Anterior cingulate cortex (tissue), 58 donors: Measurements from ENCODE around the gene FILIP1L.
"Not testable (repeated sequence)": the region's sequence is repeated elsewhere in the genome, so short reads cannot be mapped to it uniquely, and the experiment has no call there.

Source experiments
- DNase-seq, 58 donors: peaks; one replicate each; lab custom pipeline; 2025; lab: John Stamatoyannopoulos, UW

The FILIP1L gene

DNA sequence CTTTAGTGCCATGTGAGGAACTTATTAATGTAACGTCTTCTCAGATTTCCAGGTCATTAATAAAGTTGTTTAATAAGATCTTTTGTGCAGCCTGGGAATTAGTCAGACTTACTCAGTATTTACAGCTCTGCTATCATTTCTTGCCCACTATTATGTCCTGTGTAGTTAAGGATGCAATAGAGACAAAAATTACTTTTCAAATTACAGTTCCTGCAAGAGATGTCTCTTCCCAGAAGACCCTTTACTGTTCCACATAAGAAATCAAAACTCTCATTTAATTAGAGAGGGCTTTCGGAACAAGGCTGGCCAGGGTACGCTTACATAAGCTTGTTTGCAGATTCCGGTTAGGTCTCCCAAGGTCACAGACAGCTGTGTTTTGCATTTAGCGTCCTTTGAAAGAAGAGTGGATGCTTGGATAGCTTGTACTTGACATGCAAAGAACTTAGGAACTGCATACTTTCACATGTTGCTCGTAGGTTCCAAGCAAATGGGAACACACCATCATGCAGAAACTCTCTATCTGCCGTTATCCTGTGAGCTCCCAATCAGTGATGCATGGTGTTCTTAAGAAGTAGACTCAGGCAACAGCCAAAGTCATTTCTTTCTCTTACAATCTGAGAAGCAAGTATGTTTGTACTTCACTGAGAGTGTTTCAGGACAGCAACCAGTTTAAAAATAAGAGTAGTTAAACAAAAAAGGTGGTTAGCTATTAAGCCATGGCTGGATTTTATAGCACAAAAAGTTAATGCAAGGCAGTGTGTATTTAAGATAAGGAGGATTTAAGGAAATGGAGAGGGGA is 37.4 kb downstream of the FILIP1L start:
- no peak for DNase-seq

DNA sequence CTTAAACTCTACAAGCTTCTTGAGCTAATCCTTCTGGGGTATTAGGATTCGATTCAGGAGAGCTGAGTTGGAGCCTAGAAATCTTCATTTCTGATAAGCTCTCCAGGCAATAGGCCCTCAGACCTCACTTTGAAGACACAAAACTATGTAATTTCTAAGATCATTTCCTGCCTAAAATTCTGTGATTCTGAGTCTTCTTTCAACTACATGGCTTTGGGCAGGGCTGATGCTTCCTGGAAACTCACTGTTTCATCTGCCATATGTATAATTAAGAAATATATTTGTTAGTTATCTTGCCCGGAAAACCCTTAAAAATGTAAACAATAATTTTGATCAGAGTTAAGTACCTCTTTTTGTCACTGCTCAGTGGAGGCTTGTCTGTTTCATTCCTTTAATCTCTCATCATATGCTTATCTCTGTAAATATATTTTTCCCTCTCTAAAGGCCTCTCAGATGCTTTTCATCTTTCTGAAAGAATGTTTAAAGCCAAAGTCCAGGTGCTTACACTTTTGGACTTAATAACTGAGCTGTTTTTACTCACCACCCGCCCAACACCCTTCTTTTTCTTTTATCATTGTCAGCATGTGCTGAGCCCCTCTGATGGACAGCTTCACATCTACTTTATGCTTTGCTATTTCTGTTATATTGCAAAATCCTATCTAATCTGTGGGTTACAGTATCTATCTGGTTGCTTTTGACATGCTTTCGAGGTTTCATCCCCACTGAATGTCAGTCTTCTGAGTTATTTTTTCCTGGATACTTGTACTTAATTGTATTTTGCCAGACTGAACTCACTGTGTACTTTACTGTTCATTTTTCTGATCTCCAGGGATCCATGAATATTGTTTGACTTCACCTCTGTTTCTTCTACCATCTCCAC is 38.2 kb downstream of the FILIP1L start:
- no peak for DNase-seq

DNA sequence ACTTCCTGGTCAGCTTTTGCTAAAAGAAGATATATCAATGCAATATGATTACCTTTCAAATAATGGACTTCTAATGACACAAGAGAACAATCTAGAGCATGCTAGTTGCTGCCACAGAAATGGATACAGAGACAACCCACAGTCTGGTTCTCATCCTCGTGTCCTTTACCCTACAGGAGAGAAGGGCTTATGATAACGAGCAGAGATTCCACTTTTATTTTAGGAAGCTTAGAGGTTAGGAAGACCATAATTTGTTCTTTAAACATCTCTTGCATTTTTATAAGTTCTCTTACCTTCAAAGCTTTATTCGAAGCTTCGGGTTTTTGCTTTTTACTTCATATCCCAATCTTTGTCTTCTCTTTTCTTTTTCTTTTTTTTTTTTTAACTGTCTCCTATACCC is 39.1 kb downstream of the FILIP1L start:
- no peak for DNase-seq

DNA sequence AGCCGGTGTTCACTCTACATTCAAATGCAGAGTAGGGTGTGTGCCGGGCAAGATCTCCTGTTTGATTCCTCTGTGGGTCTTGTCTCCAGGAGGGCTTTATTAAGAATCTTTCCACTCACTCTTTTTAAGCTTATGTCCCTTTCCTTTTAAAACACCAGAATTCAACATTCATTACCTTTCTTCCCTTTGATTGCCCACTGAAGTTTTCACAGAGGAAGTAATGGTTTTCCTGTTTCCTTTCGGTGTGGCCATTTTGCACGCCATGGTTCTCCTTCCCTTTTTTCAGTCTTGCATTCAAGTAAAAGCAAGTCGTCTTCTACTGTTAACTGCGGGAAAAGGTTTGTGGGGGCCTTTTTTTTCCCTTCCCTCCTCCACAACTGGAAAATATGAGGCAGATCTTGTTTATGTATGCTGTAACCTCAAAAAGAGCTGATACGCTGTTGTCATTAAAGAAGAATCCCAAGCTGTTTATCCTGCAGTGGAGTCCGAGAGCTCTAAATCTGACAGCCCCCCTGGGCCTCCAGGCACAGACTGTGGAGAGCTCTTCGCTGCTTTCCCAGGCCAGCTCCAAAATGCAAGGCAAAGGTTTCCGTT is 40.5 kb downstream of the FILIP1L start:
- DNase-seq: peak in 2 of 58 donors; percentile 6

DNA sequence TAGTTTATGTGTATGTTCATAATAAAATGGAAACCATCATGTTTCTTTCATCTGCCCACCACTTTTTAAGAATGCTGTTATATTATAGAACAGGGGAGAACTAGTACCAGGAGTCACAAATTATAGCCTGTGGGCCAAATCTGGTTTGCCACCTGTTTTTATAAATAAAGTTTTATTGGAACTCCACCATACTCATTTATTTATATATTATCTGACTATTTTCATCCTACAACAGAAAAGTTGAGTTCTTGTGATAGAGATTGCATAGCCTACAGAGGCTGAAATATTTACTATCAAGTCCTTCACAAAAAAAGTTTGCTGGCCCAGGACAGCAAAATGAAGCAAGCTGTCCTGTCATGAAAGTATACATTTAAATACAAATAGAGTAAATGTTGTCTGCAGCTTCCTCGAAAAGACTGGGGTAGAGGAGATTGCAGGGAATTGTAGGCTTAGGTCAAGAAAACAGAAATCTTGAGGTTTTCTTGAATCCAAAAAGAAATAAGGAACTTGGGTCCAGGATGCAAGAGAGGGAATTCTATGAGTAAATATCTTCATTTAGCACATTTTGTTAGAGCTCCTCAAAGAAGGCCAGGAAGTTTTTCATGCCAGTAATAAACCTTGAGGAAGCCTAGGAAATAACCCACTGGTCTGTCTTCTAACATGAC is 41.1 kb downstream of the FILIP1L start:
- DNase-seq: no peak

DNA sequence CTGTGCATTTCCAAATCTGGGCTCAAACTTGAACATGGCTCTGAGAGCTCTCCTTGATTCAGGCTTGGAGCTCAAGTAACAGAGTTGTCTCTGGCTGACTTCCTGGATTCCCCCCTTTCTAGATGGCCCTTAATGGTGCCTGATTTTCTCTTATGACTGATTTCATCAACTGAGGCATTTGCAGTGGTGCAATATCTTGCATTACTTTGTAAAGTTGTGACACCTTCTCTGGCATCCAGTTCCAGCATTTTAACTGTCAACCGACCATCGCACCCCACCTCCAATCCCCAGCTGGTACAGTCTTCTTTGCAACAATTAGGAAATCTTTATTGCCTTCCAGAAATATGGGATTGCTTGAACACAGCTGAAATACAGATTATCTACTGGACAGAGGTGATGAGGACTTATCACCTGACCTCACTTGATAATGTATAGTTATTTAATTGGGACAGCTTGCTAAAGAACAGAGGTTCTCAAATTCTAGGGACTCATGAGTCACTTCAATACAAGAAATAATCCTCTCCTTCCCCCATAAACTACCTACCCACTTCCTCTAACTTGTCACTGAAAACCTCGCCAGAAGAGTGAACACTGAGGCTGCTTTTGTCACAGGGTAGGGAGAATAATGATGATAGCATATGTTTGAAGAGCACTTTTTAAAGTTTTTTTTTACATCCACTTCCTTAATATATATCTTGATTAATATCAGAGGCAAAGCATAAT is 41.8 kb downstream of the FILIP1L start:
- DNase-seq: no peak

DNA sequence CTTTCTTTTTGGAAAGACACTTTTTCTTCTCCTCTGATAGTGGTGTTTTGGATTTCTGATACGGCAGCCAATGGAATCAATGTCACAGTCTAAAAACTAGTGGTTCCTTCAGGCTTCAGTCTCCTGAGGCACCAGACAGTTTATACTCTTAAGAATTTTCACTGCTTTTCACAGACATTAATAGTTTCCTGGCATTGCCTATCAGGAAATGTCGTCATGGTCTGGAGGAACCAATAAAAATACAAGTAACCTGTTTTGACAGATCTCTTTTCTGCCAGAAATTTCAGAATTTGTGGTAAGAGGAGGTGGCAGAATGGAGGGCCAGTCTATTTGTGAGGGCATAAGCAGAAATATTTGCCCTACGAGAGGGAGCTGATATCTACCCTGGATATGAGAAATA is 44.8 kb downstream of the FILIP1L start:
- no peak for DNase-seq

DNA sequence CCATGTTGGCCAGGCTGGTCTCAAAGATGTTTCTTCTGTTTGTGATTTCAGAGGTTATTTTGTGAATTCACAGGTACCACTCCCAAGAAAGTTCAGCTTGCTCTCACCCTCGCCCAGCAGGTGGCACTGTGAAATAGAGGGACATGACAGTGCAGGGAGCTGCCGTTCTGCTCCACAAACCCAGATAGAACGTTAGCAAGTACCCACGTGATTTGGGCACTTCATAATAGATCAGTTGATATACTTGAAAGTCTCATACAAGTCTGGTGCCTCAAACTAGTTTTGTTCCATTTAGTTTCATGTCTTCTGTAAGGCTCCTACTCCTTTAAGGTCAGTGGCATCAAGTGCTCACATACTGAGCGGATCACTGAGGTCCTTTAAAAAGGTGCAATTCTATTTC is 45.5 kb downstream of the FILIP1L start:
- peak in 36 of 58 donors; percentile 4 to 66 (median 30) for DNase-seq

DNA sequence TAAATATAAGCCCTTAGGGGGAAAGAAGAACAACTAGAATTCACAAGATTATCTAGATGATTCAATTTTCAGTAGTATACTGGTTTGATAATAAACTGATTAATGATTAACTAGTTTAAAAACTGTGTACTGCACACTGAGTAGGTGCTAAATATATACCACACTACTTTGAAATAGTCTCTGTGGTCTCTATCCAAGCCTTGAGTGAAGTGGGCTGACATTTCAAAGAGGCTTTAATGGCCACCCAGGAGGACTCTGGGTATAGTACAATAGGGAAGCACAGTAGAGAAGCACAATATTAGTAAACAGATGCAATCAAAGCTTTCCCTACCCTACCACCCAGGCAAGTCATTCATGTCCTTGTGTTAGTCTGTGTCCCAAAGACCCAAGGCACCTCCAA is 46.7 kb downstream of the FILIP1L start:
- DNase-seq: no peak

DNA sequence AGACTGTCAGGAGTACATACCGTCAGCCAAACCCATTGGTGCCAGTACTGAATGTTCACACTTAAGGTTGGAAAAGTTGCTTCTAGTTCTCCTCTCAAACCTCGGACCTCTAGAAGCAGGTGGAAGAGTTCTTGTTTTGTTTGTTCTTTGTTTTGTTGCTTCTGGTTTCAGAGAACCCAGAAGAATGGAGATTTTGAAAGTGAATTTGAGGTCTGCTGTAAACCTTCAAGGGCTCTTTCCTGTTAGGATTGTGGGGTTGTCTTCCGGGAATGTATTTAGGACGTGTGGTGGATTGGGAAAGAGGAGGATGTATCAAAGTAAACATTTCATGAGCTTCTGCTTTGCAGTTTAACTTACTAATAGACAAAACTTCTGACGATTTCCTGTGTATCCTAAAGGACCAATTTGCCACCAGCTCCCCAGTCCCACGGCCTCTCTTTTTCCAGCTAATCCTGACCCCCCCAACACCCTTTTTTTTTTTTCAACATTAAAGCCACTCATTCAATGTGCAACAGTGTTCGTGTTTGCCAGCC is 50.3 kb downstream of the FILIP1L start:
- DNase-seq: no peak

DNA sequence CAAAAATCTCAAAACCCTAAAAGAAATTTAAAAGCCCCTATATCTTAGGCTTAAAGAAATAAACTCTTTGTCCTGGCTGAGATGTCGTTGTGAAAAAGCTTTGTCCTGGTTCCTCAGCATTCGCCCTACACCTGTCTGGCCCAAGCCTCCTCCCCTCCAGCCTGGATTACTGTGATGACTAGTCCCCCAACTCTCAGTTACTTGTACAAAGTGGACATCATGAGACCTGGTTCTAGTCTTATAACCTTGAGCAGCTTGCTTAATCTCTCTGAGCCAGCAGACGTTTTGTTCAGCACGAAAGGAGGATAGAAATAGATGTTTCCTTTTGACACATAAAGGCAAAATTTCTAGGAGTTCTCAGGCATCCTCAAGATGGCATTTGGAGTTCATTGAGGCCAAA is 51.6 kb downstream of the FILIP1L start:
- DNase-seq: no peak

DNA sequence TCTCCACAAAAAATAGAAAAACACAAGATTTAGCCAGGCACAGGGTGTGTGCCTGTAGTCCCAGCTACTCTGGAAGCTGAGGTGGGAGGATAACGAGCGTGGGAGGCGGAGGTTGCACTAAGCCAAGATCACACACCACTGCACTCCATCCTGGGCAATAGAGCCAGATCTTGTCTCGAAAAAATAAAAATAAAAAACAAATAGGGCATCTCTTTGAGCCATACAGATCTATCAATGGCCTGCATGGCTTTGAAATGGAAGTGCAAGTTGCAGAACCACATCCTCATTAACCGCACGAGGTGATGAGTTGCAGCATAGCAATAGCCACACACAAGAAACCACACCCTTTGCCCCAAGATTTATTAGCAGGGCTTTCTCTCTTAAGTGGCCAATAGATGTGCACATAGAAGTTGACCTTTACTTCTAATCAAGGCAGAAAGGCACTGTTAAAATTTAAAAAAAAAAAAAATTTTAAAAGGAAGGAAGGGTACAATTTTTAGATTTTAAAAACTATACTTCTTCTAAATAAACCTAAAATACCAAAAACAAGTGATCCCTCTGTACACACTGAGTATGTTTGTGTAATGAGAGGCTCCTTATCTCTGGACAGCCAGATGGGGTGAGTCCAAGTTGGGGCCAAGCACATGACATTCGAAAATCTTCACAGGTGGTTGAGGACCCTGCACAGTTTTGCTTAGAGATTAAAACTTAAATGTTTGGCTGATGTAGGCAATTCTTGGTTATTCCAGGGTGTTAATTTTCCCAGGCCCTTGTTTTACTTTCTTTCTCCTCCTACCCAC is 53.4 kb downstream of the FILIP1L start:
- DNase-seq: no peak

DNA sequence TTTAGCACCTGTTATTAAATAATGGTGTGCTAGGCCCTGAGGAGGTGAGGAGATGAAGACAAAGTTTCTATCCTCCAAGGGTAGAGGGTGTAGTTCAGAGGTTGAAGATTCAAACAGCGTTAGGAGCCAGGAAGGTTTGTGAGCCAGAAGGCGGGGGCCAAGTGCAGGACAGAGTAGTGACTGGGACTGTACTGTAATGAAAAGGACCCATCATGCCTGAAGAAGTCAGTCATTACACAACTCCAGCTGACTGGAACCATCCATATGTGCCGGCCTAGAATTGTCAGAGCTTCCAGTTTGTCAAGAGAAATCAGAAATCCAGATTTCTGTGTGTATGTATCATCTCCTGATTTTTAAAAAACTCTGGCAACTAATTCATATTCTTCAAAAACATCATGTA is 54.8 kb downstream of the FILIP1L start:
- DNase-seq: no peak

DNA sequence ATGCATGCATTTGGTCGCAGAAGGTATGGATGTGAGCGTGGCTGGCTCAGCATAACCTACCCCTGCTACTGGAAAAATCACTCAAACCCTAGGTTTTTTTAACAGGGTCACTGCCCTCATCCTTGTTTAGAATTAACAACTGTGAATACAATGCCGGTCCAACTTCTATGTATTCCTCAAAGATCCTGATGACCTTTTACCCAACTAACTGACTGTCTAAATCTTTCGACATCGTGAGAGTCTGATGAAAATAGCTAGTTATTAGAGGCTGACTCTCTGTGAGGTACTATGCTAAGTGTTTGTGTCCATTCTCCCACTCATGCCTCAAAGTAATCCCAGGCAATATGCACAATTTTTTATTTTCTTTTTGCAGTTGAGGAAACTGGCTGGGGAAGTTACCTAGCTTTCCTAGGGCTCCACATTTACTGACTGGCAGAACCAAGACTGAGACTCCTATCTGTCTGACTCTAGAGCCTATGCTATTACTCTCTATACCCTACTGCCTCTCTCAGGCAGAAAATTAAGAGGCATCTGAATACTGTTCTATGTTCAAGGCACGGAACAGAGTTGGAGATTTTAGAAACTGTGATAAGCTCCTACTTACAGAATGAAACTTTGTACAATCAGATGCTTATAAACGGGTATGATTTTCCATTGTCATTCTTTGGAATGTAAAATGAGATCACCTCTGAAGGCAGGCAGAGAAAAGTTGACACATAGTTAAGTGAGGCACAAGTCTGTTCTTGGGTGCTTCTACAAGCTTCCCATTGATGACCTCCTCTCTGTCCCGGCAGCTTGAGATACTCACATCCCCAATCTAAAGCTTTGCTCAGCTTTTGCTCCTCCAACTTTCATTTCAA is 56.4 kb downstream of the FILIP1L start:
- no peak for DNase-seq

DNA sequence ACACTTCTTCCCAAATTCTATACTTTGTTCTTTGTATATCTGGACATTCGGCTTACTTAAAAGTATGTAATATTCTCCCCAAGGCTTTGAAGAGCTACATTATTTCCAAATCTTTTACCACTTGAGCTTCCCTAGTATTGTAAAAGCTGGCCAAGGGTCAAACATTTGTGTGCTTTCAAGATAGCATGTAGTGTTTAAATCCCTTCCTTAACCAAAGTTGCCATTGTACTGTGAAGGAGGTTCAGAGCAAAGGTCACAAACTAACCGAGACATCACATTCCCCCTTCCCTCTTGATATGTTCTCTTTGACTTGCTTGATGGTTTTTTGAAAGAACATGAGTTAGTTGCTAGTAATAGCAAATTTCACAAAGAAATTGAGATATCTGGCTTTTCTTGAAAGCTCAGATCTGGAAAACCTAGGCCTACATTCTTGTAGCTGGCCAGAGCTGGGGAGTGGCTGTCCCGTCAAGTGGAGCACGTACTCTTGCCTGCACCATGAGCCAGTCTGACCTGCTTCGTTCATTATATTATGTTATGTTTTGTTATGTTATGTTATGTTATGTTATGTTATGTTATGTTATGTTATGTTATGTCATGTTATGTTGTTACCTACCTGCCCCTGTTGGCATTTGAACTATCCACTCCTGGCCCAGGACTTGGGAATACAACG is 60.2 kb downstream of the FILIP1L start:
- DNase-seq: no peak

DNA sequence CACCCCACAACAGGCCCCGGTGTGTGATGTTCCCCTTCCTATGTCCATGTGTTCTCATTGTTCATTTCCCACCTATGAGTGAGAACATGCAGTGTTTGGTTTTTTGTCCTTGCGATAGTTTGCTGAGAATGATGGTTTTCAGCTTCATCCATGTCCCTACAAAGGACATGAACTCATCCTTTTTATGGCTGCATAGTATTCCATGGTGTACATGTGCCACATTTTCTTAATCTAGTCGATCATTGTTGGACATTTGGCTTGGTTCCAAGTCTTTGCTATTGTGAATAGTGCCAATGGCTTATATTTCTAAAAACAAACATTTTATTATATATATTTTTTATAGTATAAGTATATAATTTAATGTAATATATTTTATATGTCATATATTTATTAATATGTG is 62.8 kb downstream of the FILIP1L start:
- DNase-seq: not testable (repeated sequence)

DNA sequence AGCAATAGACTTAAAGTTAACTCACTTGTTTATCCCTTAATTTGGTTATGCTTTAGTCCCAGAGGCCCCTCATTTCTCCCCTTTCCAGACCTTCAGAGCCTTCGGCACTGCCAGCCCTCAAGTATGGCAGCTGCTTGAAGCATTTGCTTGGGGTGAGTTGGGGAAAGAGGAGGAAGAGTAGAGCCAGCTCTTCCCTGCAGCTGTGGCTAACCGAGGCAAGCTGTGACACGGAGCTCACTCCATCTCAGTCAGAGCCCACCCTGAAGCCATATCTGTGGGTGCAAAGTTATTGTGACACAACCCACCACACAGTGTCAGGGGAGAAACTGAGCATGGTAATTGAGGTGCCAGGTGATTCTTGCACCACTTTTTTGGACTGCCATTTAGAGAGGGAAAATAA is 66.1 kb downstream of the FILIP1L start:
- no peak for DNase-seq
